Measurements from ENCODE around the gene OSGIN1. TPM values are rescaled to one million over a fixed set of nuclear protein-coding genes. Genes with fewer than 3 reads are reported as not detected.
"Not testable (repeated sequence)": the region's sequence is repeated elsewhere in the genome, so short reads cannot be mapped to it uniquely, and the experiment has no call there.

The OSGIN1 gene
- polyA plus RNA-seq, 3 donors from 2014 or later = 0.11 to 0.59 TPM; not detected in 1

GRCh38 chr16:83940630-83941378, 12.2 kb upstream of the OSGIN1 start:
- peak overlapping the region in 1 of 6 donors; percentile 45 for H3K27ac Mint-ChIP-seq

DNA sequence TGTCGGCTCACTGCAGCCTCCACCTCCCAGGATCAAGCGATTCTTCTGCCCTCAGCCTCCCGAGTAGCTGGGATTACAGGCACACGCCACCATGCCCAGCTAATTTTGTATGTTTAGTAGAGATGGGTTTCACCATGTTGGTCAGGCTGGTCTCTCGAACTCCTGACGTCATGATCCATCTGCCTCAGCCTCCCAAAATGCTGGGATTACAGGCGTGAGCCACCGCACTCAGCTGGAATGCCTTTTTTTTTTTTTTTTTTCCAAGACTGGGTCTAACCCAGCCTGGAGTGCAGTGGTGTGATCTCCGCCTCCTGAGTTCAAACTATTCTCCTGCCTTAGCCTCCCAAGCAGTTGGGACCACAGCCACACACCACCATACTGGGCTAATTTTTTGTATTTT, 11.5 kb upstream of the OSGIN1 start:
- H3K27ac Mint-ChIP-seq; H3K36me3 Mint-ChIP-seq; H3K9me3 Mint-ChIP-seq; H3K4me3 Mint-ChIP-seq; DNase-seq; H3K27me3 Mint-ChIP-seq (ENCODE audit: low read depth in 3 of 3); H3K4me1 Mint-ChIP-seq: not testable (repeated sequence)

More at GRCh38 chr16:83940630-83941378, 12.2 kb upstream of the OSGIN1 start:
- no peaks in the 10 kb centered on the region for H3K9me3 Mint-ChIP-seq
- peaks cover 2 to 9% (median 3%) of the 10 kb centered on the region in 3 donors for H3K27me3 Mint-ChIP-seq (ENCODE audit: low read depth in 3 of 3)
- no peak overlapping the region for H3K4me3 Mint-ChIP-seq
- no peak for DNase-seq
- H3K36me3 Mint-ChIP-seq = no peaks in the 10 kb centered on the region
- H3K4me1 Mint-ChIP-seq = no peaks in the 10 kb centered on the region

- no peak for DNase-seq
- Mint-ChIP-seq H3K4me1 (no peaks in the 10 kb centered on the region), H3K4me3 (no peak overlapping the region), H3K27ac (no peak overlapping the region), H3K9me3 (no peaks in the 10 kb centered on the region), H3K36me3 (no peaks in the 10 kb centered on the region), H3K27me3 (ENCODE audit: low read depth in 3 of 3) (peaks cover 3 to 9% (median 3%) of the 10 kb centered on the region in 3 donors)
Measured at GRCh38 chr16:83942074-83942473, 11.0 kb upstream of the OSGIN1 start.

DNA sequence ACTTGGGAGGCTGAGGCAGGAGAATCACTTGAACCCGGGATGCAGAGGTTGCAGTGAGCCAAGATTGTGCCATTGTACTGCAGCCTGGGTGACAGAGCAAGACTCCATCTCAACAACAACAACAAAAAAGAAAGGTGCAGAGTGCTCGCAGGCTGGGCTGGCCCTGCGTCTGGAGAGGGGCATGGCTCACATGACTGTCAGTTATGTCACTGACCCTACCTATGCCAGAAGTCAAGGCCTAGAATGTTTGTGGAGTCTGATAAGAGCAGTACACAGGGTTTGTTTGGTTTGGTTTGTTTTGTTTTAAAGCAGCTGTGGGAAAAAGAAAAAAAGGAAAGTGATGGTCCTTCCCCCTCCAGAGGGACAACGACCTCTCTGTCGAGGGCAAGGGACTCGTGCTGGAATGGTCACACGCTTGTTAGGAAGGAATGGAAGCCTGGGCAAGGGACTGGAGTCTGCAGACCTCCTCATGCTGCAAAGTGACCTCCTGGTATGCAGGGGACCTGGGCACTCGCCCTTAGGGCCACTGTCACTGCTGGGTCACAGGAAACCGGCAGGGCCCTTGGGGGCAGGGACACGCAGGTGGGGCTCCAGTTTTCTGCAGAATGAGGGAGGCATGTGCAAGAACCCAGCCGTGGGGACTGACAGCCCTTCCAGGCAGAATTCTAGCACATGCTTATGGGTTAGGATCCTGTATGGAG, 10.1 kb upstream of the OSGIN1 start:
- DNase-seq = no peak
- no peak overlapping the region for H3K4me3 Mint-ChIP-seq
- H3K9me3 Mint-ChIP-seq = peaks cover 0 to 2% (median 0%) of the 10 kb centered on the region in 6 donors
- peaks cover 3 to 7% (median 3%) of the 10 kb centered on the region in 3 donors for H3K27me3 Mint-ChIP-seq (ENCODE audit: low read depth in 3 of 3)
- no peaks in the 10 kb centered on the region for H3K36me3 Mint-ChIP-seq
- H3K4me1 Mint-ChIP-seq = no peaks in the 10 kb centered on the region
- H3K27ac Mint-ChIP-seq = no peak overlapping the region

- Mint-ChIP-seq H3K36me3 (no peaks in the 10 kb centered on the region), H3K4me3 (no peak overlapping the region), H3K27me3 (ENCODE audit: low read depth in 3 of 3) (peaks cover 3 to 7% (median 3%) of the 10 kb centered on the region in 3 donors), H3K4me1 (no peaks in the 10 kb centered on the region), H3K27ac (no peak overlapping the region), H3K9me3 (peaks cover 0 to 2% (median 0%) of the 10 kb centered on the region in 6 donors)
- DNase-seq = no peak
Measured at GRCh38 chr16:83943516-83944050, 9.5 kb upstream of the OSGIN1 start.

GRCh38 chr16:83945587-83945986, 7.5 kb upstream of the OSGIN1 start:
- no peaks in the 10 kb centered on the region for H3K4me1 Mint-ChIP-seq
- no peak for DNase-seq
- peaks cover 0 to 2% (median 0%) of the 10 kb centered on the region in 6 donors for H3K9me3 Mint-ChIP-seq
- peaks cover 1 to 5% (median 4%) of the 10 kb centered on the region in 3 donors for H3K27me3 Mint-ChIP-seq (ENCODE audit: low read depth in 3 of 3)
- H3K4me3 Mint-ChIP-seq = no peak overlapping the region
- no peak overlapping the region for H3K27ac Mint-ChIP-seq
- no peaks in the 10 kb centered on the region for H3K36me3 Mint-ChIP-seq

DNA sequence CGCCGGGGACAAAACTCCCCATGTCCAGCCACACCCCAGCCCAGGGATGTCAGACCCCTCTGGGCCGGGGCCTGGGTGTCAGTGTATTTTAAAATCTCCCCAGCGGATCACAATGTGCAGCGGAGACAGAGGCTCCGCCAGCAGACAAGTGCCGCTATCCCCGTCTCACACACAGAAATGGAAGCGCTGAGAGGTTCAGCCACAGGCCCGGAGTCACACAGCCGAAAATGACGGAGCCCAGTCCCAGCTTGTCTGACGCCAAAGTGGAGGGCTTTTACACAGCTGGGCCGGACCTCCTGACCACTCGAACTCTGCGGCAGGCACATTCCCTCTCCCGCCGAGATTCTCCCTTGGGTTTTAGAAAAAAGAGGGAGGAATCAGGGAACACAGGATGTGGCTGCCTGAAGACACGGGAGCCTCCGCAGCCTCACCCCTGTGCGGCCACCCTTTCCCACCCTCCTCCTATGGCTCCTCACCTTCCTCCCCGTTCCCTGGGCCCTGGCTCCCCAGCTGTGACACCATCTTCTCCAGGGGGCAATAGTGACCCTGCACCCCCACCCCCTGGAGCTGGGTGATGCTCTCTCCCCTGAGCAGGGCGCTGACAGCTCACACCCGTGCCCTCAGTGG, 6.8 kb upstream of the OSGIN1 start:
- Mint-ChIP-seq H3K4me1 (no peaks in the 10 kb centered on the region), H3K4me3 (no peak overlapping the region), H3K27me3 (ENCODE audit: low read depth in 3 of 3) (peaks cover 1 to 3% (median 3%) of the 10 kb centered on the region in 3 donors), H3K9me3 (peaks cover 0 to 2% (median 0%) of the 10 kb centered on the region in 6 donors), H3K36me3 (no peaks in the 10 kb centered on the region), H3K27ac (no peak overlapping the region)
- DNase-seq = no peak

DNA sequence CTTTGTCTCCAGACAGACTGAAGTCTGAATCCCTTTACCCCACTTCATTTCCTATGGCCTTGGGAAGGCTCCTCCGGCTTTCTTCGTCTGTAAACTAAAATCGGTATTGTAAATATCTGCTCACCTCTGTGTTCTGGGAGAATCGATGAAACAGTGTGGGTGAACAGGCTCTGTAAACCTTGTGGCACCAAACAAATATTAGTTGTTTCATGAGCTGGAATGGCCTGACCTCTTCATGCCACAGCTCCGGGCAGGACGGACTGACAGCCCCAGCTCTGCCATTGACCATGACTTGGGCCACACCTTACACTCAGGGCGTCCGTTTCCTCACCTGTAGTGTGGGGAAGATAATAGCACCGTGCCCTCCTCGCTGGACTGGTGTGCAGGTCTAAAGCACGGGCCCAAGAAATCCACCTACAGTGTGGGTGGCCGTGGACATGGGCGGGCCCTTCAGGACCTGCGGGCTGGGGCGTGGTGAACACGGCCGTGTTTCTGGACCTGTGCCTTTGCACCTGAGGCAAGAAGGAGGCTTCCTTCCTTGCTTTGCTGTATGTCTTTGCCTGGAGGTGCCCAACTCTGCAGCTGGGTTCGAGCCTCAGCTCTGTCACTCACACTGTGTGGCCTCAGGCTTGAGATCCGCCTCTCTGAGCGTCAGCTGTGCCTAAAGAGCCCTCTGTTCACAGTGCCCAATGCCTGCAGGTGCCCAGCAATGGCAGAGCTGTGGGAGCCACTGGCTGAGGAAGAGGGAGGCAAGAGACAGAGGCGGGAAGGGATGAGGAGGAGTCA, 6.1 kb upstream of the OSGIN1 start:
- no peaks in the 10 kb centered on the region for H3K36me3 Mint-ChIP-seq
- no peaks in the 10 kb centered on the region for H3K4me1 Mint-ChIP-seq
- peaks cover 0 to 2% (median 0%) of the 10 kb centered on the region in 6 donors for H3K9me3 Mint-ChIP-seq
- H3K27ac Mint-ChIP-seq = no peak overlapping the region
- peaks cover 1 to 3% (median 3%) of the 10 kb centered on the region in 3 donors for H3K27me3 Mint-ChIP-seq (ENCODE audit: low read depth in 3 of 3)
- no peak for DNase-seq
- H3K4me3 Mint-ChIP-seq = no peak overlapping the region

DNA sequence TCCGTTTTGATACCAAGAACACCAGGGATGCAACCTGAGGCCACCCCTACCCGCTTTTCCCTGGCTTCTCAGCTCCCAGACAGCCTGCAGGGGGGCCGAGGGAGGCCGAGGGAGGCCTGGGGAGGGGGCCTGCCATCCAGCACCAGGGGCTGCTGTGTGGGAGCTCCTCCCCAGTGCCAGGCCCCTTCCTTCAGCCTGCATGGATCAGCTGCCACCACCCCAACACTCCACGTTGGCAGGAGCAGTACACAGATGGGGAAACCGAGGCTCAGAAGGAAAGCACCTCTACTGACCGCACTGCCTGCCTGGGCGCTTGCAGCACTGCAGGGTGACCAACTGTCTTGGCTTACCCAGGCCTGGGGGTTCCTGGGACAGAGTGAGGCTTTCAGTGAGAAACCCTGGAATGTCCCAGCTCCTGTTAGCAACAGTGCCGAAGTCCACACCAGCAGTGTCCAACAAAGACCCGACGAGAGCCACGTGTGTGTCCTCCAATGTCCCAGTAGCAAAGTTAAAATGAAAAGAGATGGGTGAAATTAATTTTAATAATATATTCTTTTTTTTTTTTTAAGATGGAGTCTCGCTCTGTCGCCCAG, 5.3 kb upstream of the OSGIN1 start:
- Mint-ChIP-seq H3K27ac (no peak overlapping the region), H3K4me3 (no peak overlapping the region), H3K36me3 (no peaks in the 10 kb centered on the region), H3K27me3 (ENCODE audit: low read depth in 3 of 3) (peaks cover 1 to 3% (median 3%) of the 10 kb centered on the region in 3 donors), H3K9me3 (peaks cover 0 to 2% (median 0%) of the 10 kb centered on the region in 6 donors), H3K4me1 (peaks cover 0 to 1% of the 10 kb centered on the region in 2 donors)
- DNase-seq = no peak

GRCh38 chr16:83948914-83949723, 3.9 kb upstream of the OSGIN1 start:
- Mint-ChIP-seq H3K9me3 (peaks cover 0 to 2% (median 0%) of the 10 kb centered on the region in 6 donors), H3K27ac (no peak overlapping the region), H3K4me3 (no peak overlapping the region), H3K27me3 (ENCODE audit: low read depth in 3 of 3) (peaks cover 1 to 3% (median 3%) of the 10 kb centered on the region in 3 donors), H3K4me1 (peaks cover 0 to 4% of the 10 kb centered on the region in 2 donors), H3K36me3 (no peaks in the 10 kb centered on the region)
- no peak for DNase-seq

DNA sequence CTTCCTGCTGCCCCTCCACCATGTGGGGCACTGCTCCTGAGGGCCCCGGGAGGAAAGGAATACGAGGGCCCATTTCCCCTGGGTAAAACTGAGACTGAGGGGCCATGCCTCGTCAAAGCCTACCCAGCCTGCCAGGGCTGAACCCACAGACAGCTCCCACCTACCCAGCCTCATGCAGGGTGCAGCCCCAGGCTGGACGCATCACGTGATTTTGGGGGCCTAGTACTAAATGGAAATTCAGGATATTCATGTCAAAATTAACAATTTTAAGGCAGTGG, 3.4 kb upstream of the OSGIN1 start:
- H3K9me3 Mint-ChIP-seq = peaks cover 0 to 2% (median 0%) of the 10 kb centered on the region in 6 donors
- peaks cover 1 to 6% (median 3%) of the 10 kb centered on the region in 3 donors for H3K27me3 Mint-ChIP-seq (ENCODE audit: low read depth in 3 of 3)
- no peak overlapping the region for H3K27ac Mint-ChIP-seq
- DNase-seq = no peak
- H3K4me3 Mint-ChIP-seq = no peak overlapping the region
- H3K36me3 Mint-ChIP-seq = no peaks in the 10 kb centered on the region
- H3K4me1 Mint-ChIP-seq = peaks cover 0 to 4% of the 10 kb centered on the region in 2 donors

- not testable (repeated sequence) for H3K27ac Mint-ChIP-seq; H3K36me3 Mint-ChIP-seq; H3K9me3 Mint-ChIP-seq; H3K4me3 Mint-ChIP-seq; H3K4me1 Mint-ChIP-seq; DNase-seq; H3K27me3 Mint-ChIP-seq (ENCODE audit: low read depth in 3 of 3)
Measured at GRCh38 chr16:83950862-83951399, 2.1 kb upstream of the OSGIN1 start.
